ENCODE results near the gene CCSER2.

GRCh38 chr10:84541289-84541637 is 212.9 kb downstream of the CCSER2 start:
- TF ChIP-seq CTCF (IDR thresholded peaks at IDR 0.05) = no peak
- TF ChIP-seq ZFX (IDR thresholded peaks at IDR 0.05; ENCODE audit: borderline replicate concordance) = no peak
